SK-N-SH treated with all-trans-retinoic acid at 6 μM for 48 hours (cell line): ENCODE measurements around the gene ZNF473.

Source experiments
- CSDC2 ChIP-seq: fragments of 250-450 bp; sonication (Bioruptor Pico); IDR thresholded peaks from 2 replicates; pipeline ENCODE4 v1.5.0; 2020; ENCODE audit warnings: mild to moderate bottlenecking, moderate library complexity
- OSR1 ChIP-seq: fragments of 250-450 bp; sonication (Bioruptor Pico); IDR thresholded peaks from 2 replicates; pipeline ENCODE4 v1.8.0; 2022; ENCODE audit warnings: moderate library complexity, mild to moderate bottlenecking, inconsistent platforms
- PPARA ChIP-seq: fragments of 250-450 bp; sonication (Bioruptor Pico); IDR thresholded peaks from 2 replicates; pipeline ENCODE4 v1.5.0; 2020; ENCODE audit warnings: mild to moderate bottlenecking, borderline replicate concordance
- TOX ChIP-seq: fragments of 250-450 bp; sonication (Bioruptor Pico); IDR thresholded peaks from 2 replicates; pipeline ENCODE4 v1.8.0; 2021; ENCODE audit warnings: mild to moderate bottlenecking, moderate library complexity, borderline replicate concordance

DNA sequence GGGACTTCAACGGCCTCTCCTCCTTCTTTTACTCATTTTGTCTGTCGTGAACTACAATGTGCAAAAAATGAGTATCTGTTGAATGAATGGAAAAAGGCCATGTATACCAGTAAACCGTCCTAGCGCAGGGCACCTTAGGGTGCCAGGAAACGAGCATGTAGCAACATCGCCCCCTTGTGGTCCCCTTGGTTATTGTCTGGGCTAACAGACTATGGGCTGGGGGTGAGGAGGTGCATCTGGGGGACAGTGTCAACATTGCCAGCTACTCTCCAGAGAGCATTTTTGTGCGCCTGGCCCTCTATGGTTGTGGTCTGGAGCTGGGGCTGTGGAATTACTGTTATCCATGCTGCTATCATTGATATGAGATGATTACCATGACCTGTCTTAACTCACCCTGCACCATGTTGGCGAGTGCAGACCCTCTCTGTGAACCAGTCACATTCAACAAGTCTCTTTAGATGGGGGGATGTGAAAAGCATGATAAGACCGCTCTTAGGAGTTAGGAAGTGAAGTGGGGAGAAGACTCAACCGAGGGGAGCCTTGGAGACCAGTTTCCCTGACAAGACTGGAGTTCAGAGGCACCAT is 42.1 kb upstream of the ZNF473 start:
- TF ChIP-seq PPARA (CRISPR knock-in tag) = no peak
- TF ChIP-seq CSDC2 (CRISPR knock-in tag) = no peak
- TF ChIP-seq TOX (CRISPR knock-in tag) = no peak
- no peak for TF ChIP-seq OSR1 (CRISPR knock-in tag)
